GM12891 (cell line): Measurements from ENCODE around the gene HCN4.

Experiments
- PAX5 ChIP-seq: IDR thresholded peaks from 2 replicates; pipeline ENCODE4 v1.6.1; 2011; ENCODE audit warnings: low read length, moderate library complexity, mild to moderate bottlenecking; ENCODE audit not compliant: insufficient read depth, severe bottlenecking
- POLR2A ChIP-seq: IDR thresholded peaks from 2 replicates; pipeline ENCODE4 v1.6.1; 2011; ENCODE audit warnings: low read depth, low read length, control low read depth
- POLR2AphosphoS5 ChIP-seq: IDR thresholded peaks from 2 replicates; pipeline ENCODE4 v1.6.1; 2011; ENCODE audit warnings: low read depth, low read length, control low read depth
- POU2F2 ChIP-seq: IDR thresholded peaks from 2 replicates; pipeline ENCODE4 v1.6.1; 2011; ENCODE audit warnings: low read depth, mild to moderate bottlenecking, control low read depth, low read length, moderate library complexity
- SPI1 ChIP-seq: IDR thresholded peaks from 2 replicates; pipeline ENCODE4 v1.6.1; 2011; ENCODE audit warnings: low read depth, low read length, control low read depth
- TAF1 ChIP-seq: IDR thresholded peaks from 2 replicates; pipeline ENCODE4 v1.6.1; 2011; ENCODE audit warnings: low read depth, low read length, control low read depth

DNA sequence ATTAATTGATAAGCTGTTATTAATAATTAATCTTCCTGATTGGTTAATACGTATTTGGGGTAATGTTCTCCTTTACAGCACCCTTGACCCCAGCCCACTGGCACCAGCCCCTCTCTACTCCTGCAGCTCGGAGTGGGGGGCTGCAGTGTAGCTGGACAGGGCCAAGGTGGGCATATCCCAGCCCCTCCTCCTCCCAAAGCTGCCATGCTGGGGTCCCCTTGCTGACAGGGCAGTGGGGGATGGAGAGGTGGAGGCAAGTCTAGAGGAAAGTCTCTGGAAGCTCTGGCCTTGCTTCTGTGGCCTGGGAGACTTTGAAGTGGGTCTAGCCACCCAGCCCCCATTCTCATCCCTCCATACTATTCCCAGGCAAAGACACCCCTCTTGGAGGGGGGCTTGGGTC lies 35.8 kb downstream of the HCN4 start:
- TF ChIP-seq POLR2A, result no peak
- TF ChIP-seq TAF1, result no peak
- no peak for TF ChIP-seq POU2F2
- no peak for TF ChIP-seq POLR2AphosphoS5
- no peak for TF ChIP-seq SPI1
- TF ChIP-seq PAX5, result no peak
